HG03060 (cell line): ENCODE results near the gene AMZ2.
"Not testable (repeated sequence)": the region's sequence is repeated elsewhere in the genome, so short reads cannot be mapped to it uniquely, and the experiment has no call there.

Experiments
- ATAC-seq: cut with Tn5 transposase; IDR thresholded peaks from one replicate; pipeline ENCODE4 v1.9.1; 2021; ENCODE audit warnings: low read depth, moderate number of reproducible peaks; ENCODE audit not compliant: unreplicated experiment

The AMZ2 gene

DNA sequence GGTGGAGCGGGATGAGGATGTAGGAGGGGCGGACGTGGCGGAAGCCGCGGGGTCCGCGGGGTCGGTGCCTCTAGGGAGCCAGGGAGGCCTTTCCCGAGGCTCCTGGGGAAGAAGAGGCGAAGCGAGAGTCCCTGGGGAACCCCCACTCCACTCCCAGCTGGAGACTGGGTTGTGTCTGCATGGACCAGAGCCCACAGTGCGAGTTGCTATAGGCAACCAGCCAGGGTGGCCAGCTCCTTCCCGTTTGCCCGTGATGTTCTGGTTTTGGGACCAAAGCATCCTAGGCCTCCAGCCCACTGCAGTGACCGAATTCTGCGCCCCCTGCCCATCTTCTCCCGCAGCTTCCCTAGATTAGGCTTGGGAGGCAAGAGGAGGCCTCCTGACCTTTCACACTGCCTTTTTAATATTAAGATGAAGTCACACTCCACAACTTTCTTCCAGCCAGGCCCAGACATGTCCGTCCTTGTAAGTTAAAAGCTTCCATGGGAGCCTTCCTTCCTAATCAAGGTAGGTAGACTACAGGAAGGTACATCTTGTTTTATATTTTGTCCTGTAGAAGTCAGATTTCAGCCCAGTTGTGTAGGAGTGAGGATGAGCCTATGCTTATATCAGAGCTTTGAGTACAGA is 469 bp downstream of the AMZ2 start:
- ATAC-seq: peak; percentile 4

DNA sequence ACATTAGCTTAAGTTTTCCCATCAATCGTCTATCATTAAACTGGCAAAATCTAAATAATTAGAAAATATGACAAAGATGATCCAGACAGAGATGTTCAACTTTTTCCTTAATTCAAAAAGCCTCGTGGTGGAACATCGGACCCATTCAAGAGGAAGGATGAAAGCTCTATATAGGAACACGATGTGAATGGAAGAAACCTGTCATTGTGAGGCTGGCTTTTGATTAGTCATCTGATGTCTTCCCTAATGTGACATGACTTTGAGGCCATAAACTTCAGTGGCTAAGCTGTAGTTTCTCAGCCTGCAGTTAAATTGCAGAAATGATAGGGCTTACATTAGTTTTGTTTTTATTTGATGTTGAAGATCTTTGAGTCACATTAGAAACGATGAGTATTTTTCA is 1.0 kb downstream of the AMZ2 start:
- no peak for ATAC-seq

DNA sequence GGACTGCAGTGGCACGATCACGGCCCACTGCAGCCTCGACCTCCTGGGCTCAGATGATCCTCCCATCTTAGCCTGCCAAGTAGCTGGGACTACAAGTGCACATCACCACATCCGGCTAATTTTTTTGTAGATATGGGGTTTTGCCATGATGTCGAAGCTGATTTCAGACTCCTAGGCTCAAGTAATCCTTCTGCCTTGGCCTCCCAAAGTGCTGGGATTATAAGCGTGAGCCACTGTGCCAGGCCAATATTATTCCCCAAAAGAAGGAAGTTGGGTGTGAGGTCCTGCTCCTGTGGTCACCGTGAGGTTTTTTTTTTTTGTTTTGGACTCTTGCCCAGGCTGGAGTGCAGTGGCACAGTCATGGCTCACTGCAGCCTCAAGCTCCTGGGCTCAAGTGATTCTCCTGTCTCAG is 1.5 kb downstream of the AMZ2 start:
- no peak for ATAC-seq

GRCh38 chr17:68253426-68253825 is 5.6 kb downstream of the AMZ2 start:
- ATAC-seq: not testable (repeated sequence)

- ATAC-seq: no peak
Measured at GRCh38 chr17:68255151-68255550, 7.3 kb downstream of the AMZ2 start.

DNA sequence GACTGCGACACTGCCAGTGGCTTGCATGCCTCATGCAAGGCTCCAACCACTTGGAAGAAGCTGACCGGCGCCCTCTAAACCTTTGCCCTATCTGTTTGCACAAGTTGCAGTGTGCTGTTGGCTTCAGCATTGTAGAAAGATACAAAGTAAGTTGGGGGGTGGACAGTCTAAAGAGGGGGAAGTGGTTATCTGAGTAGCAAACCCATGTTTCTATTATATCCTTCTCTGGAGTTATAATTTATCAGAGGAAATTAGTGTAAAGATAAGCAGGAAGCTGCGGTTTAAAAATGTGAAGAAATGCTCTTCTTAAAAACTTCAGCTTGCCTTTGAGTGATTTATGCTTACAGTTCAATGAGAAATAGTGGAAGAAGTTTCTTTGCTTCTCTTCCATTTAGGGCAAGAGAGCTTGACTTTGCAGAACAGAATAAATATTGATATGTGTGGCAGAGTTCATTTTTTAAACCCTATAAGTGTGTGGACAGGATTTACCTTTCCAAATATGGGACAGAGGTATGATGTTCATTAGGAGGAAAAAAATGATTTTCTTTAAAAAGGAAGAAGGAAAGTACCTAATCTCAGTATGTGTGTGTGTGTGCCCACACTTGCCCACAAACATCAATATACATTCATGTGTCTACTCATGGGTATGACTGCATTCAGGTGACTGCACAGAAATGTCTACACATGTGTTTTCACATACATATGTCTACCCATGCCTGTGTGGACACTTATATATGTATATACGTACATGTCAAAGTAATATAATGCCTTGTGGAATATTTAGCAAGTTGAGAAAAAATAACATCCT is 8.1 kb downstream of the AMZ2 start:
- ATAC-seq: no peak

DNA sequence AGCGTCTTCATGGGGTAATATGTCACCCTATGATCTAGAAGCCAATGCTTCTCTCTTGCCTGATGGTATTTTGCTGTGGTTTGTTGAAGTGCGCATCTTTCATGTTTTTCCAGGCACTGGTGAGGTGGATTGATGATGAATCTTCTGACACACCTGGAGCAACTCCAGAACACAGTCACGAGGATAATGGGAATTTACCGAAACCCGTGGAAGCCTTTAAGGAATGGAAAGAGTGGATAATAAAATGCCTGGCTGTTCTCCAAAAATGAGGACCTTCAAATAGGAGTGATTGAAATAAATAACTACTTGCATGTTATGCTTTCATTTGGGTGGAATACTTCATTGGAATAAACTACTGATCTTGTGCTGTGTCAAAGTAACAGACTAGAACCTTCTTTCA is 8.9 kb downstream of the AMZ2 start:
- ATAC-seq: not testable (repeated sequence)

GRCh38 chr17:68257934-68258333 is 10.1 kb downstream of the AMZ2 start:
- ATAC-seq: no peak

DNA sequence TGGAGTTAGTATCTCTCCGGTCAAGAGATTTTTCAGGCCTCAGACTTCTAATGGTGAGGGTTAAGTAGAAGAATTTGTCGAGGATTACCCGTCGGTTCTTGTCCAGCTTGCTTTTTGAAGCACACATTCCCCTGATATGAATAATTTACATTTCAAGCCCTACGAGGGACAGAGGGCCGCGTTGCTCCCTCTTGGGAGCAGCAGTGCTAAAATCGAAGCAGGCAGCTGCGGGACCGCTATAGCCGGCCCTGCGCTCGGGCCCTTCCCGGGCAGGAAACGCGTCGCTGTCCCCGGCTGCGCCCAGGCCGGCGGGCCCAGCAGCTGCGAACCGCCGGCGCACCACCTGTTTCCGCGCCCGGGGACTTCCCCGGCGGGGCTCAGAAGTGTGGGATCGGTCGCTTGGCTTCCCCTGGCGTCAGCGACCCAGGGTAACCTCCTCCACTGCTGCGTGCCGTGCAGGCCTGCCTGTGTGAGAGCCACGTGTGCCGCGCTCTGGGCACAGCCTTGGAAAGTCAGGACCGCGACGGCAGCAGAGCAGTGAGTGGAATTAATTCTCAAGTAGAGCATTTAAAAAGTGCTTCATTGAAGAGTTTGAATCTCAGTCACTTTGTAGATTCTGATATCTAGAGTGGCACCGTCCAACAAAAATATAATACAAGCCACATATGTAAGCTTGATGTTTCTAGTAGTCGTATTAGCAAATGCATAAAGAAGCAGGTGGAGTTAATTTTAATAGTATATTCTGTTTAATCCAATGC is 11.2 kb downstream of the AMZ2 start:
- peak; percentile 60 for ATAC-seq

DNA sequence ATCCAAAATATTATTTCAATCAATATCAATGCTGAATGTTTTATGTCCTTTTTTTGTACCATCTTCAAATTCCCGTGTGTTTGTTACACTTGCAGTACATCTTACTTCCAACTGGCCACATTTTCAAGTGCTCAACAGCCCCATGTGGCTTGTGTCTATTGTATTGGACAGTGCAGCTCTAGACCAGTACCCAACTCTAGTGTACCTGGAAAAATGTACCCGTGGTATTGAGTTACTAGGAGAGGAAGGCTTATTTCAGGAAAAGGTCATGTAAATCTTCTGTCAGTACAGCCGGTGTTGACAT is 11.8 kb downstream of the AMZ2 start:
- not testable (repeated sequence) for ATAC-seq

DNA sequence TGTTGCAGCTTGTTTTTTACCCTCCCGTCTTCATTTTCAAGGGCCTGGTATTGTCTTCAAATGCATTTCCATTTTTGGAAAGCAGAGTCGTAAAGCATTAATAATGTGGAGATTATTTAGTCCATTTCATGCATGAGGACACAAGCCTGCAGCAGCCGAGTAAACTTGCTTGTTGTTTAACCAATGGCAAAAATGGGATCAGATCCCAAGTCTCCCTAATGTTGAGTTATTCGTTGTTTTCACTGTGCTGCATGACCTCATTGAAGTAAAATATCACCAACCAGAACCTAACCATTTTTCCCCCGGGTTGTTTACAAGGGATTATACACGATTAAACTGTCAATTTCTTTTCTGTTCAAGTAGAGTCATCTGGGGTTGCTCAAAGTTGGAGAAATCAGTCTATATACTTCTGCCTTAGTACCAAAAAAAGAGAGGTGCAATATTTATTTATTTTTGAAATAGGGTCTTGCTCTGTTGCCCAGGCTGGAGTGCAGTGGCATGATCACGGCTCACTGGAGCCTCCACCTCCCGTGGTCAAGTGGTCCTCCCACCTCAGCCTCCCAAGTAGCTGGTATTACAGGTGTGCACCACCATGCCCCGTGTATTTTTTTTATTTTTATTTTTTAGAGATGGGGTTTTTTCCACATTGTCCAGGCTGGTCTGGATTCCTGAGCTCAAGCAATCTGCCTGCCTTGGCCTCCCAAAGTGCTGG is 12.4 kb downstream of the AMZ2 start:
- no peak for ATAC-seq

- not testable (repeated sequence) for ATAC-seq
Measured at GRCh38 chr17:68262467-68262866, 14.6 kb downstream of the AMZ2 start.

DNA sequence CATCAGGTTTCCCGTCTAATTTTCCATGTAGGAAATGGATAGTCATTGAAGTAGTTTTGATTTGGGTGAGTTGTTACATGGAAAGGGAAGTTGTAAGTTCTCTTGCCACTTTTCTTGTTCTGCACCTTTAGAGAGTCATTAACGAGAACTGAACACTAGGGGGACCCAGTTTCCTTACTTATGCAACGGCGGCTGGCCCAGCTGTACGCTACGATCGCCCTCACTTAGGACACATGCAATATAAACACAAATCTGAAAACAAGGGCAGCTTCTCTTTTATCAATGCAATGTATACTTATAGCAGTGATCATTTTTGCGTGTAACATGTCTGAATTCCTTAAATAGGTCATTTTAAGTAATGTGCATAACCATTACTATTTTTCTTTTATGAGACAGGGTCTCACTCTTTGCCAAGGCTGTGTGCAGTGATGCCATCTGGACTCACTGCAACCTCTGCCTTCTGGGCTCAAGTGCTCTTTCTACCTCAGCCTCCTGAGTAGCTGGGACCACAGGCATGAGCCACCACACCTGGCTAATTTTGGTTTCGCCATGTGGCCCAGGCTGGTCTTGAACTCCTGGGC is 15.3 kb downstream of the AMZ2 start:
- ATAC-seq: not testable (repeated sequence)

GRCh38 chr17:68265833-68266232 is 18.0 kb downstream of the AMZ2 start:
- ATAC-seq: not testable (repeated sequence)

- no peak for ATAC-seq
Measured at GRCh38 chr17:68273722-68274121, 25.9 kb downstream of the AMZ2 start.

DNA sequence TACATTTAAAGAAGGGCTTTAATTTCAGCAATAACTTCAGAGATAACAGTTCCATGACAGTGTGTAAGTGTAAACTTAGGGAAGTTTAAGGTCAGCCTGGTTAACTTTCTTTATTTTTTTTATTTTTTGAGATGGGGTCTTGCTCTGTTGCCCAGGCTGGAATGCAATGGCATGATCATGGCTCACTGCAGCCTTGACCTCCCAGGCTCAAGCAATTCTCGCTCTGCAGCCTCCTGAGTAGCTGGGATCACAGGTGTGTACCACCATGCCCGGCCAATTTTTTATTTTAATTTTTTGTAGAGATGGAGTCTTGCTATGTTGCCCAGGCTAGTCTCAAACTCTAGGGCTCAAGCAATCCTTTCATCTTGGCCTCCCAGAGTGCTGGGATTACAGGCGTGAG is 28.5 kb downstream of the AMZ2 start:
- ATAC-seq: not testable (repeated sequence)

GRCh38 chr17:68277807-68278206 is 30.0 kb downstream of the AMZ2 start:
- no peak for ATAC-seq

- not testable (repeated sequence) for ATAC-seq
Measured at GRCh38 chr17:68281965-68282364, 34.1 kb downstream of the AMZ2 start.

GRCh38 chr17:68288375-68288774 is 40.5 kb downstream of the AMZ2 start:
- ATAC-seq: no peak

GRCh38 chr17:68288804-68289203 is 41.0 kb downstream of the AMZ2 start:
- no peak for ATAC-seq

DNA sequence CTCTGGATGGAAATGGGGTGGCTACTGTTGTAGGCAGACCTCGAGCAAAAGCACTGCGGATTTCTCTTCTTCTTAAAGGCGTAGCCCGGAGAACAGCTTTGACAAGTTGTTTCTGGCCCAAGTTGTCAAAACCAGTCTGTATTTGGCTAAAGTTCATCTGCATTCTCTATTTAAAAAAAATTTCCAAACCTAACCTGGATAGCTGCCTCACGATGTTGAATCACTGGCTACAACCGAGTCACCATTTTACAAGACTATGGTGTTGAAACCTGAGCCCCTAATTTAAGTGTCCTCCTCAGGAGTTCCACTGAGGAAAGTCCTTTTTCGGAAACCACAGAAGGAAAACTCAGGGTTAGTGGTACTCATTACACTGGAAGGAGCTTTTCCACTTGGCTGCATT is 41.6 kb downstream of the AMZ2 start:
- ATAC-seq: no peak
